PFSK-1 (cell line): ENCODE measurements around the gene ENG.

Source experiments
- FOXP2 ChIP-seq: optimal IDR thresholded peaks from 2 replicates; pipeline ENCODE3; 2011; ENCODE audit warnings: borderline replicate concordance, control low read depth, inconsistent platforms; ENCODE audit not compliant: insufficient read depth; ENCODE audit errors: extremely low read length, extremely low read depth
- POLR2AphosphoS5 ChIP-seq: IDR thresholded peaks from 2 replicates; pipeline ENCODE4 v1.6.1; 2012; ENCODE audit warnings: low read depth, mild to moderate bottlenecking, control low read depth, low read length, moderate library complexity
- SIN3A ChIP-seq: IDR thresholded peaks from 2 replicates; pipeline ENCODE4 v1.6.1; 2012; ENCODE audit warnings: mild to moderate bottlenecking, low read length, moderate library complexity, borderline replicate concordance; ENCODE audit not compliant: insufficient read depth
- TAF1 ChIP-seq: IDR thresholded peaks from 2 replicates; pipeline ENCODE4 v1.6.1; 2012; ENCODE audit warnings: low read length, control low read depth, borderline replicate concordance; ENCODE audit not compliant: insufficient read depth
- TF ChIP-seq, protein P1 (sequence below), 2 experiments: IDR thresholded peaks; 2 replicates each; pipeline versions ENCODE4 v1.6.1 to v1.8.0; 2011 to 2012; ENCODE audit warnings: low read depth in 2 of 2, low read length in 2 of 2, control low read depth in 1 of 2, inconsistent platforms in 1 of 2, mild to moderate bottlenecking in 1 of 2, moderate library complexity in 1 of 2; ENCODE audit not compliant: insufficient read depth in 1 of 2

ENG gene

DNA sequence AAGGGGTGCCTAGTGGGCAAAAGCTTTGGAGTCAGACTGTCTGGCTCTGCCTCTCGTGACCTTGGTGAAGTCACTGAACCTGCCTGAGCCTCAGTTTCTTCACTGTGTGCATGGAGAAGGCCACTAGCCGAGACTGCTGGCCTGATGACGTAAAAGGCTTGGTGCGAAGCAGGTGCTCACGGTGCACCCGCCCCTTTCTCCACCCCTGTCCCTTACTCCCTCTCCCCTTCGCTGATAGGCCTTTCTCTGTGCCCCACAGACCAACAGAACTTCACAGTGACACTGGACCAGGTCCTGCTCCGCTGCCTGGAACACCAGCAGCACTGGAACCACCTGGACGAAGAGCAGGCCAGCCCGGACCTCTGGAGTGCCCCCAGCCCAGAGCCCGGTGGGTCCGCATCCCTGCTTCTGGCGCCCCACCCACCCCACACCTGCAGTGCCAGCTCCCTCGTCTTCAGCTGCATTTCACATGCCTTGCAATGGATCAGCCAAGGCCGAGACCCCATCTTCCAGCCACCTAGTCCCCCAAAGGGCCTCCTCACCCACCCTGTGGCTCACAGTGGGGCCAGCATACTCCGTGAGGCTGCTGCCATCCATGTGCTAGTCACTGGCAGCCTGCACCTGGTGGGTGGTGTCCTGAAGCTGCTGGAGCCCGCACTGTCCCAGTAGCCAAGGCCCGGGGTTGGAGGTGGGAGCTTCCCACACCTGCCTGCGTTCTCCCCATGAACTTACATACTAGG, 41.4 kb downstream of the ENG start:
- TF ChIP-seq FOXP2: no peak
- TF ChIP-seq POLR2AphosphoS5: no peak
- no peak for TF ChIP-seq TAF1
- no peak for TF ChIP-seq SIN3A
- TF ChIP-seq, protein P1, sequence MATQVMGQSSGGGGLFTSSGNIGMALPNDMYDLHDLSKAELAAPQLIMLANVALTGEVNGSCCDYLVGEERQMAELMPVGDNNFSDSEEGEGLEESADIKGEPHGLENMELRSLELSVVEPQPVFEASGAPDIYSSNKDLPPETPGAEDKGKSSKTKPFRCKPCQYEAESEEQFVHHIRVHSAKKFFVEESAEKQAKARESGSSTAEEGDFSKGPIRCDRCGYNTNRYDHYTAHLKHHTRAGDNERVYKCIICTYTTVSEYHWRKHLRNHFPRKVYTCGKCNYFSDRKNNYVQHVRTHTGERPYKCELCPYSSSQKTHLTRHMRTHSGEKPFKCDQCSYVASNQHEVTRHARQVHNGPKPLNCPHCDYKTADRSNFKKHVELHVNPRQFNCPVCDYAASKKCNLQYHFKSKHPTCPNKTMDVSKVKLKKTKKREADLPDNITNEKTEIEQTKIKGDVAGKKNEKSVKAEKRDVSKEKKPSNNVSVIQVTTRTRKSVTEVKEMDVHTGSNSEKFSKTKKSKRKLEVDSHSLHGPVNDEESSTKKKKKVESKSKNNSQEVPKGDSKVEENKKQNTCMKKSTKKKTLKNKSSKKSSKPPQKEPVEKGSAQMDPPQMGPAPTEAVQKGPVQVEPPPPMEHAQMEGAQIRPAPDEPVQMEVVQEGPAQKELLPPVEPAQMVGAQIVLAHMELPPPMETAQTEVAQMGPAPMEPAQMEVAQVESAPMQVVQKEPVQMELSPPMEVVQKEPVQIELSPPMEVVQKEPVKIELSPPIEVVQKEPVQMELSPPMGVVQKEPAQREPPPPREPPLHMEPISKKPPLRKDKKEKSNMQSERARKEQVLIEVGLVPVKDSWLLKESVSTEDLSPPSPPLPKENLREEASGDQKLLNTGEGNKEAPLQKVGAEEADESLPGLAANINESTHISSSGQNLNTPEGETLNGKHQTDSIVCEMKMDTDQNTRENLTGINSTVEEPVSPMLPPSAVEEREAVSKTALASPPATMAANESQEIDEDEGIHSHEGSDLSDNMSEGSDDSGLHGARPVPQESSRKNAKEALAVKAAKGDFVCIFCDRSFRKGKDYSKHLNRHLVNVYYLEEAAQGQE (IDR thresholded peaks at IDR 0.05; ENCODE audit: insufficient read depth in 1 of 2, low read depth in 2 of 2, low read length in 2 of 2): no peak

DNA sequence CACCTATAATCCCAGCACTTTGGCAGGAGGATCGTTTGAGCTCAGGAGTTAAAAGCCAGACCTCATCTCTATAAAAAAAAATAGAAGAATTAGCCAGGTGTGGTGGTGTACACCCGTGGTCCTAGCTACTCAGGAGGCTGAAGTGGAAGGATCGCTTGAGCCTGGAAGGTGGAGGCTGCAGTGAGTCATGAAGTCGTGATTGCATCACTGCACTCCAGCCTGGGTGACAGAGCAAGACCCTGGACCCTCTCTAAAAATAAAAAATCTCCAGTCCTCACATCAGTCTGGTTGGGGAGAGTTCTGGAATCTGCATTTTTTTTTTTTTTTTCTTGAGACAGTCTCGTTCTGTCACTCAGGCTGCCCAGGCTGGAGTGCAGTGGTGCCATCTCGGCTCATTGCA, 42.4 kb downstream of the ENG start:
- TF ChIP-seq TAF1 (no peak), FOXP2 (no peak), POLR2AphosphoS5 (no peak), SIN3A (no peak)
- TF ChIP-seq, protein P1 (IDR thresholded peaks at IDR 0.05; ENCODE audit: insufficient read depth in 1 of 2, low read depth in 2 of 2, low read length in 2 of 2): no peak

DNA sequence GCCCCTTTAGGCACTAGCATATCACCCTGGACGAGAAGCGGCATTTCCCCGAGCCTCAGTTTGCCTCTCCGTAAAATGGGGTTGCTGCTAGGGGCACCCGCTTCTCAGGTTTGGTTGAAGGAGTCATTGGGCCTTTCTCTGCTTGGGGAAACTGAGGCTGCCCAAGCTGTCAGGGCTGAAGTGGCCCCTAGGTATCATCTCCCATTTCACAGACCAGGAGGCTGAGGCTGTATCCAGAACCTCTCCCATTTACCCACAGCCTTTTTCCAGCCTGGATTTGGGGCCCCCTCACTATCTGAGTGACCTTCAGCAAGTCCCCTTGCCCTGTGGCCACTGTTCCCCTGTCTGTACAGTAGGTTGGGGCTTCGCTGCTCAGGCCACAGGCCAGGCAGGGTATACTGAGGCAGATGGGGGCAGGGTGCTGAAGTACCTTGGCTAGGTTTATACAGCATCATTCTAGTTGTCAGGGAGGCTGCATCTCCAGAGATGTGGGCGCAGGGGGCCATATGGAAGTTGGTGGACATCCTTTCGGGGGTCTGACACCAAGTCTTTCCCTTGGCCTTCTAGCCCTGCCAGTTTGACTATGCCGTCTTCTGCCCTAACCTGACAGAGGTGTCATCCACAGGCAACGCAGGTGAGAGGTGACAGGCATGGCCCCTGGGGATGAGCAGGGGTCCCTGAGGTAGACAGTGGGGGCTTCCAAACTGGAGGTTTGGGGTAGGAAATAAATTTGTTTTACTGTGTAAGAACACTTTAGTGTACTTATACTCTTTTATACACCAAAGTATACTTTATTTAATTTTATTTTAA, 43.9 kb downstream of the ENG start:
- TF ChIP-seq POLR2AphosphoS5 (no peak), FOXP2 (no peak), SIN3A (no peak), TAF1 (no peak)
- TF ChIP-seq, protein P1 (IDR thresholded peaks at IDR 0.05; ENCODE audit: insufficient read depth in 1 of 2, low read depth in 2 of 2, low read length in 2 of 2): no peak

DNA sequence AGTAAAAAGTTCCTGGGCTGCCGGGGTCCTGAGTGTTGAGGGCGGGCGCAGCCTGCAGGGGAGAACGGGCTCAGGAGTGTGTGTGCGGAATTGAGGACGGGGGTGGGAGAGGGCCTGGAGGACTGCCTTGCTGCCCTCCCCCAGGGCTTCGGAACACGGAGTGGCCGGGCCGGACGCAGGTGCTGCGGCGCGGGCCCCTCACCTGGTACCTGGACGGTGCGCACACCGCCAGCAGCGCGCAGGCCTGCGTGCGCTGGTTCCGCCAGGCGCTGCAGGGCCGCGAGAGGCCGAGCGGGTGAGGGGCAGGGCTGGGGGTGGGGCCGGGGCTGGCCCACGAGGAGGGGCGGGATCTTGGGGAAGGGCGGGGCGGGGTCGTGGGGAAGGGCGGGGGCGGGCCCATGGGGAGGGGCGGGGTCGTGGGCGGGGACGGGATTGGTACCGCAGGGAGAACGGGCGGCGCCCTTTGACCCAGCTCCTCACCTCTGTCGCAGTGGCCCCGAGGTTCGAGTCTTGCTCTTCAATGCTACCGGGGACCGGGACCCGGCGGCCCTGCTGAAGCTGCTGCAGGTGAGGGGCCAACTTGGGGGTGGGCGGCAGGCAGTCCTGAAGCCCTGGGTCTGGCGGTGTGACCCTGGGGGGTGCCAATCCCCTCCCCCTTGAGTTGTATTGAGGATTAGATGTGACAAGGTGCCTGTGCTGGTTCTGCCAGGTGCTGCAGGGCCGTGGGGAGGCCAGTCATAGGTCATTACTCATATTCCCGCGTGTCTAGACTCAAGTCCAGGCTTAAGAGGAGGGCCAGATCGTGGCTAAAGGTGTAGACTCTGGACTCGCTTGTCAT, 44.7 kb downstream of the ENG start:
- no peak for TF ChIP-seq TAF1
- TF ChIP-seq, protein P1 (IDR thresholded peaks at IDR 0.05; ENCODE audit: insufficient read depth in 1 of 2, low read depth in 2 of 2, low read length in 2 of 2): no peak
- no peak for TF ChIP-seq POLR2AphosphoS5
- TF ChIP-seq FOXP2: no peak
- TF ChIP-seq SIN3A: no peak
